HCT116 (cell line): ENCODE data around the gene MAML1. TPM values are rescaled to one million over a fixed set of nuclear protein-coding genes. Genes with fewer than 3 reads are reported as not detected.

Experiments
- ATAC-seq: fragments of 200-7000 bp; cut with Tn5 transposase; 2 replicates; pipeline ENCODE4 v1.9.1; 2020; ENCODE audit warnings: mild to moderate bottlenecking, moderate library complexity
- BruUV-seq: library from RNA; stranded (reverse); fragments of 400-500 nt; replicated peaks from 2 replicates; lab custom pipeline; 2021; lab: Mats Ljungman, UMichigan
- CTCF ChIA-PET: fragments of 300-600 bp; sonication (Branson Sonifier 250); formaldehyde crosslinking; loops from one replicate; lab custom pipeline; 2021; ENCODE audit warnings: antibody characterized with exemption; lab: Charles Lee
- POLR2A ChIA-PET: fragments of 300-600, 350-600 bp; sonication (Branson Sonifier 250); formaldehyde crosslinking; loops from one replicate; lab custom pipeline; 2021; ENCODE audit warnings: antibody characterized with exemption; lab: Charles Lee
- RAD21 ChIA-PET, 2 experiments: fragments of 300-600 bp; sonication (Branson Sonifier 250); formaldehyde crosslinking; loops; one replicate each; lab custom pipeline; 2023; ENCODE audit warnings: low total read pairs in 2 of 2; ENCODE audit not compliant: uncharacterized antibody in 2 of 2, unreplicated experiment in 2 of 2, low non-redundant PET in 1 of 2; lab: Charles Lee
- DNase-seq: peaks from one replicate; pipeline ENCODE4 v3.0.0-alpha.2; 2010; ENCODE audit warnings: low read depth, low spot score
- H2AFZ ChIP-seq: fragments of 200-600 bp; shearing (Covaris generic), sonication (generic); 2 replicates; pipeline ENCODE4 v1.6.1; 2017; ENCODE audit warnings: low read depth, mixed run types, mixed read lengths, antibody characterized with exemption, low read length; ENCODE audit not compliant: poor library complexity, severe bottlenecking
- H3K27ac ChIP-seq: 2 replicates; pipeline ENCODE4 v1.5.1; 2012; ENCODE audit warnings: low read depth, low read length
- H3K27me3 ChIP-seq: fragments of 200-600 bp; sonication (generic); 2 replicates; pipeline ENCODE4 v1.6.1; 2016; ENCODE audit warnings: mixed run types, low read length, mixed read lengths; ENCODE audit not compliant: insufficient read depth
- H3K36me3 ChIP-seq, 2 experiments: fragments of 200-500 bp in 1 of 2; fragments of 200-600 bp in 1 of 2; sonication (Bioruptor generic) in 1 of 2; sonication (generic) in 1 of 2; 2 replicates each; pipeline versions ENCODE4 v1.5.1 to v1.6.1; 2014 to 2016; ENCODE audit warnings: low read length in 2 of 2, inconsistent platforms in 1 of 2, mixed read lengths in 1 of 2, mixed run types in 1 of 2; ENCODE audit not compliant: insufficient read depth in 2 of 2, control insufficient read depth in 1 of 2
- H3K4me1 ChIP-seq, 2 experiments: fragments of 200-600 bp in 1 of 2; sonication (generic) in 1 of 2; 2 replicates each; pipeline versions ENCODE4 v1.5.1 to v1.6.1; 2012 to 2017; ENCODE audit warnings: low read length in 2 of 2, inconsistent platforms in 1 of 2, mild to moderate bottlenecking in 1 of 2, mixed read lengths in 1 of 2, mixed run types in 1 of 2, moderate library complexity in 1 of 2; ENCODE audit not compliant: insufficient read depth in 2 of 2, control insufficient read depth in 1 of 2
- H3K4me2 ChIP-seq: fragments of 200-600 bp; sonication (generic); 2 replicates; pipeline ENCODE4 v1.6.1; 2017; ENCODE audit warnings: mixed run types, low read length, mixed read lengths
- H3K4me3 ChIP-seq, 2 experiments: fragments of 200-600 bp in 1 of 2; sonication (generic) in 1 of 2; replicated peaks in 1 of 2; 2 replicates each; pipeline ENCODE4 v1.5.1; 2011 to 2016; ENCODE audit warnings: low read length in 2 of 2, control low read depth in 1 of 2, low read depth in 1 of 2, mild to moderate bottlenecking in 1 of 2, mixed read lengths in 1 of 2, mixed run types in 1 of 2
- H3K79me2 ChIP-seq: fragments of 200-600 bp; sonication (generic); 2 replicates; pipeline ENCODE4 v1.6.1; 2017; ENCODE audit warnings: mild to moderate bottlenecking, mixed run types, low read length, moderate library complexity, mixed read lengths; ENCODE audit not compliant: insufficient read depth
- H3K9ac ChIP-seq: fragments of 200-600 bp; sonication (generic); 2 replicates; pipeline ENCODE4 v1.6.1; 2016; ENCODE audit warnings: low read length, mixed read lengths
- H3K9me2 ChIP-seq: fragments of 200-600 bp; sonication (generic), shearing (Covaris generic); 2 replicates; pipeline ENCODE4 v1.6.1; 2017; ENCODE audit warnings: mixed run types, mild to moderate bottlenecking, moderate library complexity; ENCODE audit not compliant: insufficient read depth
- H3K9me3 ChIP-seq, 2 experiments: fragments of 200-500 bp in 1 of 2; fragments of 200-600 bp in 1 of 2; sonication (Bioruptor generic) in 1 of 2; sonication (generic) in 1 of 2; 2 replicates each; pipeline ENCODE4 v1.6.1; 2014 to 2017; ENCODE audit warnings: low read length in 2 of 2, mixed read lengths in 2 of 2, inconsistent platforms in 1 of 2, low read depth in 1 of 2, mild to moderate bottlenecking in 1 of 2, mixed run types in 1 of 2, moderate library complexity in 1 of 2; ENCODE audit not compliant: control insufficient read depth in 1 of 2, insufficient read depth in 1 of 2
- H4K20me1 ChIP-seq: fragments of 200-600 bp; sonication (generic), shearing (Covaris generic); 2 replicates; pipeline ENCODE4 v1.6.1; 2017; ENCODE audit warnings: mixed run types, mild to moderate bottlenecking, moderate library complexity; ENCODE audit not compliant: insufficient read depth
- CTCF ChIP-seq, 3 experiments: fragments of 200-600 bp in 1 of 3; sonication (generic) in 1 of 3; IDR thresholded peaks in 2 of 3; conservative IDR thresholded peaks in 1 of 3; 2 replicates each; pipeline ENCODE4 v1.5.1; 2012 to 2017; ENCODE audit warnings: low read depth in 2 of 3, low read length in 2 of 3, antibody characterized with exemption in 1 of 3, borderline replicate concordance in 1 of 3, control low read depth in 1 of 3, mild to moderate bottlenecking in 1 of 3, mixed read lengths in 1 of 3, mixed run types in 1 of 3, moderate library complexity in 1 of 3; ENCODE audit not compliant: insufficient read depth in 1 of 3
- EGR1 ChIP-seq: IDR thresholded peaks from 2 replicates; pipeline ENCODE4 v1.6.1; 2012; ENCODE audit warnings: low read depth
- POLR2AphosphoS5 ChIP-seq: IDR thresholded peaks from 2 replicates; pipeline ENCODE4 v1.6.1; 2011; ENCODE audit warnings: mild to moderate bottlenecking, low read depth, low read length, moderate library complexity
- RAD21 ChIP-seq: IDR thresholded peaks from 2 replicates; pipeline ENCODE4 v1.6.1; 2012; ENCODE audit warnings: low read depth, mild to moderate bottlenecking
- REST ChIP-seq: IDR thresholded peaks from 2 replicates; pipeline ENCODE4 v1.6.1; 2012; ENCODE audit warnings: low read depth
- SRF ChIP-seq: IDR thresholded peaks from 2 replicates; pipeline ENCODE4 v1.6.1; 2012; ENCODE audit warnings: low read depth
- TCF7L2 ChIP-seq: IDR thresholded peaks from 2 replicates; pipeline ENCODE4 v1.7.0; 2011; ENCODE audit warnings: borderline replicate concordance, inconsistent platforms; ENCODE audit not compliant: insufficient read depth, insufficient read length; ENCODE audit errors: extremely low read depth
- YY1 ChIP-seq: IDR thresholded peaks from 2 replicates; pipeline ENCODE4 v1.6.1; 2011; ENCODE audit warnings: low read length, low read depth, moderate library complexity, mild to moderate bottlenecking; ENCODE audit not compliant: insufficient replicate concordance; ENCODE audit errors: extremely low read depth
- ZNF274 ChIP-seq: fragments of 200-500 bp; sonication (Bioruptor generic); IDR thresholded peaks from 2 replicates; pipeline ENCODE4 v1.6.1; 2014; ENCODE audit warnings: mild to moderate bottlenecking, low read depth, low read length, inconsistent platforms
- intact Hi-C: fragments of 100-400 bp; cut with micrococcal nuclease; formaldehyde crosslinking; loops from 2 replicates; pipeline ENCODE4 v1.10.0; 2022
- total RNA-seq: library from RNA; stranded (reverse); gene quantifications from one replicate; pipeline ENCODE4 v1.2.1, GENCODE V29; 2021; ENCODE audit not compliant: unreplicated experiment

The MAML1 gene
- total RNA-seq, 1 experiment from 2014 or later = 29.5 TPM

GRCh38 chr5:179763215-179763945 lies 30.8 kb downstream of the MAML1 start:
- no TSS peak for BruUV-seq
- Histone ChIP-seq H3K9ac (0 out of 2 replicates have a peak overlapping the region, but pooled peaks have one; percentile 22), H3K36me3 (peaks cover 11 to 17% of the 10 kb centered on the region in 2 experiments; a peak in 3 of 4 replicates), H3K9me3 (no peaks in the 10 kb centered on the region), H4K20me1 (peaks cover 9% of the 10 kb centered on the region; the same call in 1 of the 2 replicates), H3K79me2 (peaks cover 81% of the 10 kb centered on the region), H3K9me2 (no peaks in the 10 kb centered on the region), H2AFZ (no peak overlapping the region), H3K4me1 (peaks cover 11 to 47% of the 10 kb centered on the region in 2 experiments), H3K27ac (peak overlapping the region; percentile 50), H3K4me3 (no peak overlapping the region), H3K27me3 (no peaks in the 10 kb centered on the region), H3K4me2 (peak overlapping the region; percentile 48)
- DNase-seq (peak; percentile 38), ATAC-seq (peak; percentile 88)
- RAD21 ChIA-PET = no interaction called here
- POLR2A ChIA-PET = interaction anchor here (1.2 kb wide), 1 partner anchor 140 kb away, joined by 4 read pairs; the partner anchor contains the start of gene HNRNPH1
- CTCF ChIA-PET = interaction anchor here (0.8 to 1.7 kb wide), 8 partner anchors 8 to 328 kb away, joined by 3 to 6 read pairs (median 4); partner anchors contain the start of gene MAML1
- TF ChIP-seq RAD21 (peak; percentile 83), POLR2AphosphoS5 (no peak), CTCF (IDR thresholded peaks at IDR 0.05 in 2 of 3, conservative IDR thresholded peaks at IDR 0.05 in 1 of 3; ENCODE audit: borderline replicate concordance in 1 of 3, insufficient read depth in 1 of 3, low read depth in 2 of 3, low read length in 2 of 3) (peak; percentile 83 to 97 (median 90))
- intact Hi-C loops = loop anchor here (2.0 to 10.0 kb wide), 3 partner anchors 31 to 221 kb away; no protein-coding TSS in a partner anchor

- Histone ChIP-seq H3K79me2 (peaks cover 81% of the 10 kb centered on the region), H3K27ac (no peak overlapping the region), H3K27me3 (no peaks in the 10 kb centered on the region), H3K9me3 (no peaks in the 10 kb centered on the region), H3K36me3 (peaks cover 16 to 17% of the 10 kb centered on the region in 2 experiments; a peak in 3 of 4 replicates), H3K9ac (no peak overlapping the region), H3K4me1 (peaks cover 11 to 45% of the 10 kb centered on the region in 2 experiments), H3K4me2 (no peak overlapping the region), H3K9me2 (no peaks in the 10 kb centered on the region), H3K4me3 (no peak overlapping the region), H2AFZ (no peak overlapping the region), H4K20me1 (peaks cover 9% of the 10 kb centered on the region; the same call in 1 of the 2 replicates)
- ChIA-PET CTCF (interaction anchor here (1.5 to 1.7 kb wide), 2 partner anchors 8 to 16 kb away, joined by 3 to 6 read pairs; no protein-coding TSS in a partner anchor), POLR2A (no interaction called here), RAD21 (no interaction called here)
- intact Hi-C loops = loop anchor here (10.0 kb wide), 1 partner anchor 221 kb away; no protein-coding TSS in a partner anchor
- ATAC-seq (no peak), DNase-seq (no peak)
- no TSS peak for BruUV-seq
- TF ChIP-seq YY1 (no peak), REST (no peak), ZNF274 (no peak), RAD21 (no peak), TCF7L2 (no peak), EGR1 (no peak), SRF (no peak)
Observed at GRCh38 chr5:179764056-179764455, 31.4 kb downstream of the MAML1 start.
